HG03139 (cell line): ENCODE data around the gene C1orf87.

ENCODE experiments used
- ATAC-seq: cut with Tn5 transposase; IDR thresholded peaks from one replicate; pipeline ENCODE4 v1.9.1; 2021; ENCODE audit not compliant: unreplicated experiment

Gene C1orf87

GRCh38 chr1:59952065-59952464 is 121.5 kb downstream of the C1orf87 start:
- no peak for ATAC-seq

GRCh38 chr1:59949648-59950047 is 123.9 kb downstream of the C1orf87 start:
- no peak for ATAC-seq

GRCh38 chr1:59948990-59949389 is 124.6 kb downstream of the C1orf87 start:
- ATAC-seq, result no peak

- peak; percentile 95 for ATAC-seq
These were observed 126.3 kb downstream of the C1orf87 start for GRCh38 chr1:59947047-59947938.

- ATAC-seq, result no peak
These were observed 127.8 kb downstream of the C1orf87 start for GRCh38 chr1:59945790-59946189.
